Panc1 (cell line): ENCODE data around the gene SULF2. TPM values are rescaled to one million over a fixed set of nuclear protein-coding genes. Genes with fewer than 3 reads are reported as not detected.

Experiments
- ATAC-seq: fragments of 200-7000 bp; cut with Tn5 transposase; 2 replicates; pipeline ENCODE4 v1.9.1; 2020; ENCODE audit warnings: mild to moderate bottlenecking, moderate library complexity
- BruUV-seq: library from RNA; stranded (reverse); fragments of 400-500 nt; replicated peaks from 2 replicates; lab custom pipeline; 2021; lab: Mats Ljungman, UMichigan
- CTCF ChIA-PET: fragments of 300-600 bp; sonication (Branson Sonifier 250); formaldehyde crosslinking; loops from one replicate; lab custom pipeline; 2022; ENCODE audit warnings: antibody characterized with exemption; lab: Charles Lee
- POLR2A ChIA-PET: fragments of 300-600 bp; sonication (Branson Sonifier 250); formaldehyde crosslinking; loops from one replicate; lab custom pipeline; 2022; ENCODE audit warnings: antibody characterized with exemption; lab: Charles Lee
- DNase-seq: peaks from one replicate; pipeline ENCODE4 v3.0.0-alpha.2; 2010; ENCODE audit warnings: low read depth, low spot score
- H3K27ac ChIP-seq: 2 replicates; pipeline ENCODE4 v1.5.1; 2011; ENCODE audit warnings: mild to moderate bottlenecking, low read length, inconsistent platforms
- H3K27me3 ChIP-seq: fragments of 200-500 bp; sonication (Bioruptor generic); 2 replicates; pipeline ENCODE4 v1.6.0; 2014; ENCODE audit warnings: low read length, inconsistent platforms; ENCODE audit not compliant: control insufficient read depth, insufficient read depth
- H3K36me3 ChIP-seq: fragments of 200-500 bp; sonication (Bioruptor generic); 2 replicates; pipeline ENCODE4 v1.5.1; 2014; ENCODE audit warnings: inconsistent platforms, mild to moderate bottlenecking, low read length, moderate library complexity; ENCODE audit not compliant: control insufficient read depth, insufficient read depth
- H3K4me1 ChIP-seq: 2 replicates; pipeline ENCODE4 v1.5.1; 2011; ENCODE audit warnings: inconsistent platforms, mild to moderate bottlenecking, low read length, moderate library complexity; ENCODE audit not compliant: control insufficient read depth, insufficient read depth
- H3K4me3 ChIP-seq, 2 experiments: 2 replicates each; pipeline ENCODE4 v1.5.1; 2011 to 2012; ENCODE audit warnings: low read depth in 2 of 2, low read length in 2 of 2, mild to moderate bottlenecking in 2 of 2, inconsistent platforms in 1 of 2, moderate library complexity in 1 of 2
- H3K9me3 ChIP-seq: fragments of 200-500 bp; sonication (Bioruptor generic); 2 replicates; pipeline ENCODE4 v1.5.1; 2014; ENCODE audit warnings: low read depth, mild to moderate bottlenecking, inconsistent platforms, low read length, moderate library complexity; ENCODE audit not compliant: control insufficient read depth, insufficient read depth
- CTCF ChIP-seq: fragments of 450-650 bp; IDR thresholded peaks from 2 replicates; pipeline ENCODE4 v1.5.1; 2017; ENCODE audit warnings: mild to moderate bottlenecking
- POLR2AphosphoS5 ChIP-seq: IDR thresholded peaks from 2 replicates; pipeline ENCODE4 v1.6.1; 2012; ENCODE audit warnings: mild to moderate bottlenecking, low read depth, low read length, moderate library complexity
- REST ChIP-seq, 2 experiments: IDR thresholded peaks; 2 replicates each; pipeline ENCODE4 v1.6.1; 2011 to 2012; ENCODE audit warnings: low read depth in 2 of 2, control low read depth in 1 of 2, low read length in 1 of 2, mild to moderate bottlenecking in 1 of 2, moderate library complexity in 1 of 2; ENCODE audit not compliant: insufficient read depth in 1 of 2
- SIN3A ChIP-seq: IDR thresholded peaks from 2 replicates; pipeline ENCODE4 v1.6.1; 2012; ENCODE audit warnings: low read depth, mild to moderate bottlenecking, low read length, moderate library complexity, borderline replicate concordance; ENCODE audit not compliant: insufficient read depth
- TCF7L2 ChIP-seq: IDR thresholded peaks from 2 replicates; pipeline ENCODE4 v1.6.1; 2011; ENCODE audit warnings: mild to moderate bottlenecking, low read depth, low read length, inconsistent platforms
- in situ Hi-C: cut with HindIII; loops from 2 replicates; pipeline ENCODE4 v1.10.0; 2016; ENCODE audit warnings: low sequenced_read_pairs, low pct_unique_long_range_greater_than_20kb
- intact Hi-C: fragments of 100-400 bp; cut with micrococcal nuclease; formaldehyde crosslinking; loops from one replicate; pipeline ENCODE4 v1.10.0; 2022; ENCODE audit not compliant: unreplicated experiment
- total RNA-seq: library from RNA; stranded (reverse); gene quantifications from one replicate; pipeline ENCODE4 v1.2.1, GENCODE V29; 2021; ENCODE audit not compliant: unreplicated experiment

SULF2 gene
- total RNA-seq, 1 experiment from 2014 or later = 1.4 TPM

GRCh38 chr20:47781632-47782031, 3.6 kb downstream of the SULF2 start:
- TF ChIP-seq CTCF = no peak
- TF ChIP-seq TCF7L2 = no peak
- TF ChIP-seq SIN3A = no peak
- TF ChIP-seq POLR2AphosphoS5 = no peak
- no peak for TF ChIP-seq REST (IDR thresholded peaks at IDR 0.05; ENCODE audit: insufficient read depth in 1 of 2, low read depth in 2 of 2, low read length in 1 of 2)
- ChIA-PET CTCF (no interaction called here), POLR2A (no interaction called here)
- intact Hi-C loops = no loop called here
- Histone ChIP-seq H3K9me3 (no peaks in the 10 kb centered on the region), H3K36me3 (no peaks in the 10 kb centered on the region), H3K4me3 (no peak overlapping the region), H3K27me3 (peaks cover 8% of the 10 kb centered on the region; the same call in 1 of the 2 replicates), H3K4me1 (no peaks in the 10 kb centered on the region), H3K27ac (no peak overlapping the region)
- in situ Hi-C loops = no loop called here
- no TSS peak for BruUV-seq
- no peak for ATAC-seq
- DNase-seq = no peak

GRCh38 chr20:47780720-47781389, 4.4 kb downstream of the SULF2 start:
- intact Hi-C loops (no loop called here), in situ Hi-C loops (no loop called here)
- POLR2A ChIA-PET = no interaction called here
- CTCF ChIA-PET = no interaction called here
- H3K4me3 ChIP-seq = no peak overlapping the region
- DNase-seq (no peak), ATAC-seq (no peak)
- H3K36me3 ChIP-seq = no peaks in the 10 kb centered on the region
- TF ChIP-seq CTCF = no peak
- no peak for TF ChIP-seq SIN3A
- no peak for TF ChIP-seq POLR2AphosphoS5
- TF ChIP-seq REST (IDR thresholded peaks at IDR 0.05; ENCODE audit: insufficient read depth in 1 of 2, low read depth in 2 of 2, low read length in 1 of 2) = no peak
- TF ChIP-seq TCF7L2 = no peak
- no TSS peak for BruUV-seq
- no peak overlapping the region for H3K27ac ChIP-seq
- no peaks in the 10 kb centered on the region for H3K4me1 ChIP-seq
- no peaks in the 10 kb centered on the region for H3K9me3 ChIP-seq
- H3K27me3 ChIP-seq = peaks cover 8% of the 10 kb centered on the region; the same call in 1 of the 2 replicates
